IMR-90 (cell line): ENCODE measurements around the gene LZTFL1.

Experiments used
- BHLHE40 ChIP-seq: fragments of 150-350 bp; IDR thresholded peaks from 2 replicates; pipeline ENCODE4 v1.6.1; 2016; ENCODE audit warnings: mild to moderate bottlenecking, low read depth, low read length
- CEBPB ChIP-seq: IDR thresholded peaks from 2 replicates; pipeline ENCODE4 v1.6.1; 2012; ENCODE audit warnings: low read depth, low read length, improper control_type of control experiment
- CHD1 ChIP-seq: IDR thresholded peaks from 2 replicates; pipeline ENCODE4 v1.6.1; 2012; ENCODE audit warnings: low read depth, low read length, improper control_type of control experiment
- CTCF ChIP-seq: conservative IDR thresholded peaks from 2 replicates; pipeline ENCODE4 v1.5.1; 2012; ENCODE audit warnings: mild to moderate bottlenecking, low read depth, low read length, improper control_type of control experiment
- MAFK ChIP-seq: IDR thresholded peaks from 2 replicates; pipeline ENCODE4 v1.6.1; 2012; ENCODE audit warnings: low read depth, low read length, improper control_type of control experiment
- MAZ ChIP-seq: IDR thresholded peaks from 2 replicates; pipeline ENCODE4 v1.6.1; 2012; ENCODE audit warnings: low read depth, mild to moderate bottlenecking, low read length, improper control_type of control experiment, moderate library complexity, borderline replicate concordance
- MXI1 ChIP-seq: IDR thresholded peaks from 2 replicates; pipeline ENCODE4 v1.6.1; 2012; ENCODE audit warnings: low read depth, mild to moderate bottlenecking, low read length, moderate library complexity, borderline replicate concordance
- NFE2L2 ChIP-seq: fragments of 150-350 bp; IDR thresholded peaks from 2 replicates; pipeline ENCODE4 v1.6.1; 2016; ENCODE audit warnings: low read depth, mild to moderate bottlenecking, low read length
- POLR2A ChIP-seq: IDR thresholded peaks from 2 replicates; pipeline ENCODE4 v1.6.1; 2012; ENCODE audit warnings: mild to moderate bottlenecking, low read depth, low read length
- RAD21 ChIP-seq: IDR thresholded peaks from 2 replicates; pipeline ENCODE4 v1.6.1; 2012; ENCODE audit warnings: low read length, improper control_type of control experiment
- RCOR1 ChIP-seq: IDR thresholded peaks from 2 replicates; pipeline ENCODE4 v1.6.1; 2012; ENCODE audit warnings: mild to moderate bottlenecking, low read length, improper control_type of control experiment; ENCODE audit not compliant: insufficient replicate concordance
- RFX5 ChIP-seq: IDR thresholded peaks from 2 replicates; pipeline ENCODE4 v1.8.0; 2012; ENCODE audit warnings: low read depth, mild to moderate bottlenecking, low read length, moderate library complexity
- SMC3 ChIP-seq: fragments of 150-350 bp; IDR thresholded peaks from 2 replicates; pipeline ENCODE4 v1.6.1; 2016; ENCODE audit warnings: low read depth, mild to moderate bottlenecking, antibody characterized with exemption, low read length, moderate library complexity
- USF2 ChIP-seq: fragments of 150-350 bp; IDR thresholded peaks from 2 replicates; pipeline ENCODE4 v1.6.1; 2017; ENCODE audit warnings: mild to moderate bottlenecking, antibody characterized with exemption, low read length, low read depth

- TF ChIP-seq CTCF (no peak), USF2 (no peak), POLR2A (no peak), RFX5 (no peak), MAZ (no peak), CHD1 (no peak), CEBPB (no peak), RAD21 (no peak), MAFK (no peak), MXI1 (no peak), SMC3 (no peak), NFE2L2 (no peak), BHLHE40 (no peak), RCOR1 (no peak)
These were observed 49.3 kb downstream of the LZTFL1 start for GRCh38 chr3:45792516-45793172.
